OCI-LY3 (cell line): ENCODE results near the gene PRSS23.

Source experiments
- CTCF ChIP-seq: fragments of 200-600, 300-600 bp; sonication (generic); IDR thresholded peaks from 2 replicates; pipeline ENCODE4 v1.5.1; 2014; ENCODE audit warnings: antibody characterized with exemption, low read length, low read depth
- EZH2phosphoT487 ChIP-seq: fragments of 200-600 bp; shearing (Covaris generic); IDR thresholded peaks from 2 replicates; pipeline ENCODE4 v1.6.1; 2018; ENCODE audit warnings: antibody characterized with exemption, mixed run types, low read depth

GRCh38 chr11:86810288-86810687 is 9.9 kb downstream of the PRSS23 start:
- TF ChIP-seq CTCF (no peak), EZH2phosphoT487 (no peak)
